Cardiac fibroblast (primary cell): ENCODE results near the gene BET1L.
A peak's percentile ranks its signal among the peaks of the same experiment; 100 is the strongest.
"Not testable (repeated sequence)": the region's sequence is repeated elsewhere in the genome, so short reads cannot be mapped to it uniquely, and the experiment has no call there.

ENCODE experiments used
- DNase-seq, 2 donors: peaks; one replicate each; pipeline versions ENCODE4 v3.0.0 to v3.0.0-alpha.2; 2010; ENCODE audit warnings: low read depth in 2 of 2
- H3K4me3 ChIP-seq, 2 donors: replicated peaks in 1 of 2; 1 replicate in 1 of 2; 2 replicates in 1 of 2; pipeline ENCODE4 v1.5.1; 2011; ENCODE audit warnings: low read depth in 2 of 2, low read length in 2 of 2, mild to moderate bottlenecking in 2 of 2, moderate library complexity in 1 of 2
- TF ChIP-seq, protein P1 (sequence below): IDR thresholded peaks from one replicate; pipeline ENCODE4 v1.5.1; 2011; ENCODE audit warnings: low read depth, mild to moderate bottlenecking, low read length, inconsistent platforms

Gene BET1L

DNA sequence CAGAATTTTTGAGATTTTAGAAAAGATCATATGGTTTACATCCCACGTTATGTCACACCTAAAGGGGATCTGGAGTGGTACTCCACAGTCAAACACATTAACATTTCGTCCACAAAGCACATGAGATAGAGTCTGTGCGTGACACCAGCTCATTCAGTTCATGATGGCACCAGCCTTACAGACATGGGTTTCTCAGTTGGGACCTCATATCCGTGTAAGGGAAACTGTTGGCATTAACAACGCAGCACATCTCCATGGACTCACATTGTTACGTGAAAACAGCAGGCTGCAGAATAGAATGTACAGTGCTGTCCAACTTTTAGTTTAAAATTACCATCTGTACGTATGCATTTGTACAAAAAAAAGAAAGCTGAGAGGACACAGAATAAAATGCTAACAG lies 14.3 kb upstream of the BET1L start:
- DNase-seq: no peak
- TF ChIP-seq, protein P1, sequence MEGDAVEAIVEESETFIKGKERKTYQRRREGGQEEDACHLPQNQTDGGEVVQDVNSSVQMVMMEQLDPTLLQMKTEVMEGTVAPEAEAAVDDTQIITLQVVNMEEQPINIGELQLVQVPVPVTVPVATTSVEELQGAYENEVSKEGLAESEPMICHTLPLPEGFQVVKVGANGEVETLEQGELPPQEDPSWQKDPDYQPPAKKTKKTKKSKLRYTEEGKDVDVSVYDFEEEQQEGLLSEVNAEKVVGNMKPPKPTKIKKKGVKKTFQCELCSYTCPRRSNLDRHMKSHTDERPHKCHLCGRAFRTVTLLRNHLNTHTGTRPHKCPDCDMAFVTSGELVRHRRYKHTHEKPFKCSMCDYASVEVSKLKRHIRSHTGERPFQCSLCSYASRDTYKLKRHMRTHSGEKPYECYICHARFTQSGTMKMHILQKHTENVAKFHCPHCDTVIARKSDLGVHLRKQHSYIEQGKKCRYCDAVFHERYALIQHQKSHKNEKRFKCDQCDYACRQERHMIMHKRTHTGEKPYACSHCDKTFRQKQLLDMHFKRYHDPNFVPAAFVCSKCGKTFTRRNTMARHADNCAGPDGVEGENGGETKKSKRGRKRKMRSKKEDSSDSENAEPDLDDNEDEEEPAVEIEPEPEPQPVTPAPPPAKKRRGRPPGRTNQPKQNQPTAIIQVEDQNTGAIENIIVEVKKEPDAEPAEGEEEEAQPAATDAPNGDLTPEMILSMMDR: no peak
- no peak overlapping the region for H3K4me3 ChIP-seq

DNA sequence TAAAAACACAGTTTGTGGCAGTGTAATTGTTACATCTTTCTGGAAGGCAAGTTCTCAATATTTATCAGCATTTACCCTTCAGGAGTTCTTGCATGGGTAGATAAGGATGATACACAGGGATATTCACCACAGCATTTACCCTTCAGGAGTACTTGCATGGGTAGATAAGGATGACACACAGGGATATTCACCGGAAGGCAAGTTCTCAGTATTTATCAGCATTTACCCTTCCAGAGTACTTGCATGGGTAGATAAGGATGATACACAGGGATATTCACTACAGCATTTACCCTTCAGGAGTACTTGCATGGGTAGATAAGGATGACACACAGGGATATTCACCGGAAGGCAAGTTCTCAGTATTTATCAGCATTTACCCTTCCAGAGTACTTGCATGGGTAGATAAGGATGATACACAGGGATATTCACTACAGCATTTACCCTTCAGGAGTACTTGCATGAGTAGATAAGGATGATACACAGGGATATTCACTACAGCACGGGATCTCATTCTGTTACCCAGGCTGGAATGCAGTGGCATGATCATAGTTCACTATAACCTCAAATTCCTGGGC lies 13.5 kb upstream of the BET1L start:
- not testable (repeated sequence) for DNase-seq, H3K4me3 ChIP-seq

DNA sequence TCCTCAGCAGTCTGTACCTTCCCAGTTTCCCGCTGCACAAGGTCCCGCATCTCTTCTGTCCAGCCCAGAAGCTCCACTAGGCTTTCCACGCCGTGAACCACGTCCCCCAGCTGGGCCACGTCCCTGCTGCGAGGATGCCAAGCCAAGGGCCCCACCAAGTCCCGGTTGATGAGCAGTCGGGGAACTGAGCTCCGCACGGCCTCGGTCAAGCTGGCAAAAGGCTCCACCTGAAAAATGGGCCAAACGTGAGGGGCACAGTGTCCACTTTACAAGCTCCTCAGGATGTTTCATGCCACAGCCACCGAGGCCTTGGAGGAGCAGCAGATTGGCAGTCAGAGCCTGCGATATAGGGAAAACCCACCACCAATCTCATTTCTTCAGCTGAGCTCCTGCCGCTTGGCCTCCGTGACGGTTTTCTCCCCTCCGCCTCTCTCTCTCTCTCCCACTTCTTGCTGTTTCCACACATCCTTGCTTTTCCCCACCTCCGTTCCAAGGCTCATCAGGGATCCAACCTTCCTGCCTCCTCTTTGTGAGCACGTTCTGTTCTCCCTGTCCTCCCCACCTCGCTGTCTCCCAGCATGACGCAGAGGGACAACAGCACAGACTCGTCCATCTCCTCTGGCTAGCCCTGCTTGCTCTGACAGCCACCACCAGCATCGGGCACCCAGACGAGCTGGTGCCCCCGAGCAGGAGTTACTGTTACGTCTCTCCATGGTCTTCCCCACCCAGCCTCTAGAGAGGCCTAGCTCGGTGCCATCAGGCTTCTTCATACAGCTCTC lies 11.8 kb upstream of the BET1L start:
- no peak for DNase-seq
- TF ChIP-seq, protein P1: no peak
- no peak overlapping the region for H3K4me3 ChIP-seq

DNA sequence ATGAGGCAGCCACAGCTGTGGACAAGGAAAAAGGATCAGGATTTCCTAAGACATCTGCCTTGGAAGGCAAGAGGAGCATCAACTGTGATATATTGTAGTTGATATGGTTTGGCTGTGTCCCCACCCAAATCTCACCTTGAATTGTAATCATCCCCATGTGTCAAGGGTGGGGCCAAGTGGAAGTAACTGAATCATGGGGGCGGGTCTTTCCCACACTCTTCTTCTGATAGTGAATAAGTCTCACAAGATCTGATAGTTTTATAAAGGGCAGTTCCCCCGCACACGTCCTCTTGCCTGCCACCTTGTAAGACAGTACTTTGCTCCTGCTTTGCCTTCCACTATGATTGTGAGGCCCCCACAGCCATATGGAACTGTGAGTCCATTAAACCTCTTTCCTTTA lies 10.5 kb upstream of the BET1L start:
- TF ChIP-seq, protein P1: no peak
- no peak overlapping the region for H3K4me3 ChIP-seq
- no peak for DNase-seq

DNA sequence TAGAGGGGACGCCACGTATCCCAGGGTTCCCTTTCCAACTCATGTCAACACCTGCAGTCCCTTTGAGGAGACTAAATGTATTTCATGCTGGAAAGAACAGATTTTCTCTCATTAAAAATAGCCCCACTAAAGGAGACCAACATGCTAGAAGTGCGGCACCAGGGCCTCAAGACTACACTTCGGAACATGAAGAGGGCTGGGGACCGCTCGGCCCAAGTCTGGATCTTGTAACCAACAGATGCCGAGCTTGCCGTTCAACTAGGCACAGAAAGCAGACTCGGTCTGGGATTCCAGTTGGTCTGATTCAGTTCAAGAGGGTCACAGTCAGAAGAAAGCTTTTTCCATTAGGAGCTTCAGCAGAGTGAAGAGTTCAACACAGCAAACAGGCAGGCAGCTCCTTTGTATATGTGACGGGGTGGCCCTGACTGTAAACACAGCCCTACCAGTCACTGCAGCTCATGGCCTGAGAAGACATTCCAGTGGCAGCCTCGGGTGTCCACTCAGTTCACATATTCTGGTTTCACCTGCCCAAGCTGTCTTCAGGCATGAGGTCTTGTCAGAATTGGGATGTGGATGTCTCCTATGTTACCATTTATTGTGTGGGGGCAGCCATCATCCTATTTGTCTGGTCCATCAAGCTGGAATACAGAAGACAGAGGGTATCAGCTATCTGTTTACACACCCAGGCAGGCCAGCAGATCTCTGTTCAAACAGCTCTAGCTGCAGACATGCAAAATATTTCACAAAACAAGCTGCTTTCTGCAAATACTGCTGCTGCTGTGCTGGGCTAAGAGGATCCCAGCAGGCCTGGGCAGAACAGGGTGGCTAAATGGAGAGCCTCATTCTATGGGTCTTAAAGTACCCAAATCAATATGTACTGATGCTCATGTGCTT lies 9.1 kb upstream of the BET1L start:
- TF ChIP-seq, protein P1: no peak
- H3K4me3 ChIP-seq: no peak overlapping the region
- DNase-seq: no peak

DNA sequence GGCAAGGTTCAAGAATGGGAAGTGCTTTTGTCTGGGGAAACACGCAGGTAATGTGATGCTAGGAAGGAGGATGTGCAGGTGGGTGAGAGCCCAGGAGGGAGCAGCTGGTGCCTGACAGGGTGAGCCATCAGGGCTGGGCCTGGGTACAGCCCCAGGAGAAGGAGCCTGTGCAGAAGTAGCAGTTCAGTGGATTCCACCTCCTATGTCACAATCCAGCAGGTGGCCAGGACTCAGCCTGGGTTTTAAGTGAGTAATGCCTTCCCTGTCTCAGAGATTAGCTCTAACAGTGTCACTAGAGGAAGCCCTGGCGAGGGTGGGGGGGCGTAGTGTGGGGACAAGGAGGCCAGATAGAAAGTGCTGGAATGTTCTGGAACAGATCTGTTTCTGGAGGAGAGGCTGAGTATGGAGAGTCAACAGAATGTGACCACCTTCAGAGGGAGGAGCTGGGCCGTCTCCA lies 8.4 kb upstream of the BET1L start:
- H3K4me3 ChIP-seq: no peak overlapping the region
- TF ChIP-seq, protein P1: no peak
- peak in 1 of 2 donors; percentile 22 for DNase-seq

DNA sequence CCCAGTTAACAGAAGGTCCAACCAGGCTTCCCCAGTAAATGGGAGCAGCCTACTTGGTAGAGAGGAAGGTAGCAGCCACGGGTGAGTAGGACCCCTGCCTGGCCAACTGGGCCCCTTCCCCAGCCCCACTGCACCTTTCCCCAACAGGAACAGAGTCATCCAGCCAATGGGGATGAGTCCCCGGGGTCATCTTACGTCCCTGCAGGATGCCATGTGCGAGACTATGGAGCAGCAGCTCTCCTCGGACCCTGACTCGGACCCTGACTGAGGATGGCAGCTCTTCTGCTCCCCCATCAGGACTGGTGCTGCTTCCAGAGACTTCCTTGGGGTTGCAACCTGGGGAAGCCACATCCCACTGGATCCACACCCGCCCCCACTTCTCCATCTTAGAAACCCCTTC lies 6.9 kb upstream of the BET1L start:
- H3K4me3 ChIP-seq: no peak overlapping the region
- TF ChIP-seq, protein P1: no peak
- no peak for DNase-seq
